H54 (cell line): Measurements from ENCODE around the gene CDK14.
"Not testable (repeated sequence)": the region's sequence is repeated elsewhere in the genome, so short reads cannot be mapped to it uniquely, and the experiment has no call there.

Experiments used
- DNase-seq: peaks from one replicate; pipeline ENCODE4 v3.0.0; 2011; ENCODE audit warnings: low spot score, mixed read lengths; ENCODE audit not compliant: insufficient read length
- FAIRE-seq: peaks from 3 replicates; lab custom pipeline; 2011; peaks lifted over from hg19 to GRCh38; lab: Jason Lieb, UNC
- POLR2A ChIP-seq: IDR thresholded peaks from 2 replicates; pipeline ENCODE4 v1.6.1; 2011; ENCODE audit warnings: low read depth, mild to moderate bottlenecking, low read length

The CDK14 gene

DNA sequence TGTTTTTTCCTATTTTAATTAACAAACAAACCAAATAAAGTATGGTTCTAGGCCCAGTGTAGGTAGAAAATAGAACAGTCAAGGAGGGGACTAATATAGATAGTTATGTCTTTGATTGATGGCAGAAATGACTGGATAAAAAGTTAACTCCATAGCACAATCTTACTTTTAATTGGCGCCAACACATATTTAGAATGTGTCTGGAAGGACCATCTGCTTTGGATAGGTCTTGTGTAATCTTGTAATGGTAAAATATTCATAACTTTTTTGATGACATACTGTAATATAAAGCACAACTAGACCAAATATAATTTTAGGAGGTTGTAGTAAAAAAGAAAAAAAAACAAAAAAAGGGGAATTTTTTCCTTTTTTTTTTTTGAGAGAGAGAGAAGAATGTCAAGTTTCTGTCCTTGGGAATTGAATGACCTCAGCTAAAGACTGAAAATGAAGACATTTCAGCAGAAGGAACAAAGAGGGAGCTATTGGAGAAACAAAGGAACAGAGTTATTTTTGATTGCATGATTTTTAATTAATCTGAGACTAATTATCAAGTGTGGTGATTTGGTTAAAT lies 193.7 kb downstream of the CDK14 start:
- DNase-seq (no peak), FAIRE-seq (no peak)
- TF ChIP-seq POLR2A: no peak

DNA sequence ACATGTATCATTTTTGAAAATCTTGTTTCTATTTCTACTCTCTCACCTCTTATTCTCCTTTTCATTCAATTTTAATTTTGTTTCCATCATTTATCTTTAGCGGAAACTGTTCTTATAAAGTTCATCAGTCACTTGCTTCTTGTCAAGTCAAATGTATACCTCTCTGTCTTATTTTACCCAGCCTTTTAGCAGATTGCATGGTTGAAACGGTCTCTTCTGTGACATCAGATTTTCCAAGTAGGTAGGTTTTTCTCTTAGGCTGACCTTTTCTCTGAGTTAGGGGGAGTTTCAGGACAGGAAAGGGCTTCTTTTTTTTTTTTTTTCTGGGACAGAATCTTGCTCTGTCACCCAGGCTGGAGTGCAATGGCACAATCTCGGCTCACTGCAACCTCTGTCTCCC lies 195.5 kb downstream of the CDK14 start:
- FAIRE-seq (no peak), DNase-seq (no peak)
- no peak for TF ChIP-seq POLR2A

DNA sequence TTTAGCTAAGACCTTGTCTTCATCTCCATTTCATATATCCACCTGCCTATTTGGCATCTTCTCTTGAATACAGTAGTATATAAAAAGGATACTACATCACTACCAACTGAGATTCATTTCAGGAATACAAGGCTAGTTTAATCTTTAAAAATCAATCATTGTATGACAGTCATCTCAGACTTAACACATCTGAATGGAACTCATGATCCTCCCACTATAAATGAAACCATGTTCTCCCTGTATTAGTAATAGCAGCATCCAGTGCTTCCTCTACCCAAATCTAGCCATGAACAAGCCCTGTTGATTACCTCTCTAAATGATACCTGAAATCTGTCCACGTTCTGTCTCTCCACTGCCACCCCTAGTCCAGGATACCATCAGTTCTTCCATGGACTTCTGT lies 196.2 kb downstream of the CDK14 start:
- no peak for FAIRE-seq
- no peak for TF ChIP-seq POLR2A

DNA sequence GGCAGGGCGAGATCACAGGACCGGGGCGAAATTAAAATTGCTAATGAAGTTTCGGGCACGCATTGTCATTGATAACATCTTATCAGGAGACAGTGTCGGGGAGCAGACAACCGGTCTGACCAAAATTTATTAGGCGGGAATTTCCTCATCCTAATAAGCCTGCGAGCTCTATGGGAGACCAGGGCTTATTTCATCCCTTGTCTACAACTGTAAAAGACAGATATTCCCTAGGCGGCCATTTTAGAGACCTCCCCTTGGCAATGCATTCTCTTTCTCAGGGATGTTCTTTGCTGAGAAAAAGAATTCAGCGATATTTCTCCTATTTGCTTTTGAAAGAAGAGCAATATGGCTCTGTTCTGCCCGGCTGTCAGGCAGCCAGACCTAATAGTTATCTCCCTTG lies 198.1 kb downstream of the CDK14 start:
- not testable (repeated sequence) for DNase-seq, FAIRE-seq

More for the DNA sequence above, 196.2 kb downstream of the CDK14 start:
- no peak for DNase-seq

DNA sequence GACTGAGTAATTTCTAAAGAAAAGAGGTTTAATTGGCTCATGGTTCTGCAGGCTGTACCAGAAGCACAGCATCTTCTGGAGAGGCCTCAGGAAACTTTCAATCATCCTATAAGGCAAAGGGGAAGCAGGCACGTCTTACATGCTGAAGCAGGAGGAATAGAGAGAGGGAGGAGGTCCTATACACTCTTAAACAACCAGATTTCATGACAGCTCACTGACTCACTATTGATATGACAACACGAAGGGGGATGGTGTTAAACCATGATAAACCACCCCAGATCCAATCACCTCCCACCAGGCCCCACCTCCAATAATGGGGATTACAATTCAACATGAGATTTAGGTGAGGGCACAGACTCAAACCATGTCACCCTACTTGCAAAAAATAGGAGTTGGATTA lies 201.5 kb downstream of the CDK14 start:
- DNase-seq (no peak), FAIRE-seq (no peak)
- TF ChIP-seq POLR2A: no peak

DNA sequence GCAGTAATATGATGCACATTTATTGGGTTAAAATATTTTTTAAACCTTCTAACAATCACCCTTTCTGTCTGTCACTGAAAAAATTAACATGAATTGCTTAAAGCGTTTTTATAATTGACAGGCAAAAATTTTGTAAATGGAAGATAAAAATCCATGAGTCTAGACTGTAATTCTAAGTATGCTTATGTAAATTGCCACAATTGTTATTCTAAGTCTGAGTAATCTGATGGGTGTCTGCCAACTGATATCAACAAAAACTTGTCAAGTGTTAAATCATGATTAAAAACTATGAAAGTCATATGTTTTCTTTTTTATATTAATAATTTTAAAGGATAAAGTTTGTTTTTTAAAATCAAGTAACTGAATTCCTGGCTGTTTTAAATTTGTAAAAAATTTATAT lies 208.2 kb downstream of the CDK14 start:
- DNase-seq: no peak
- no peak for TF ChIP-seq POLR2A
- FAIRE-seq: no peak

DNA sequence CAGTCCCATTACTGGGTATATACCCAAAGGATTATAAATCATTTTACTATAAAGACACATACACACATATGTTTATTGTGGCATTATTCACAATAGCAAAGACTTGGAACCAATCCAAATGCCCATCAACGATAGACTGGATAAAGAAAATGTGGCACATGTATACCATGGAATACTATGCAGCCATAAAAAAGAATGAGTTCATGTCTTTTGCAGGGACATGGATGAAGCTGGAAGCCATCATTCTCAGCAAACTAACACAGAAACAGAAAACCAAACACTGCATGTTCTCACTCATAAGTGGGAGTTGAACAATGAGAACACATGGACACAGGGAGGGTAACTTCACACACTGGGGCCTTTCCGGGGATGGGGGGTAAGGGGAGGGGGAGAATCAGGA lies 219.4 kb downstream of the CDK14 start:
- DNase-seq, FAIRE-seq: not testable (repeated sequence)

DNA sequence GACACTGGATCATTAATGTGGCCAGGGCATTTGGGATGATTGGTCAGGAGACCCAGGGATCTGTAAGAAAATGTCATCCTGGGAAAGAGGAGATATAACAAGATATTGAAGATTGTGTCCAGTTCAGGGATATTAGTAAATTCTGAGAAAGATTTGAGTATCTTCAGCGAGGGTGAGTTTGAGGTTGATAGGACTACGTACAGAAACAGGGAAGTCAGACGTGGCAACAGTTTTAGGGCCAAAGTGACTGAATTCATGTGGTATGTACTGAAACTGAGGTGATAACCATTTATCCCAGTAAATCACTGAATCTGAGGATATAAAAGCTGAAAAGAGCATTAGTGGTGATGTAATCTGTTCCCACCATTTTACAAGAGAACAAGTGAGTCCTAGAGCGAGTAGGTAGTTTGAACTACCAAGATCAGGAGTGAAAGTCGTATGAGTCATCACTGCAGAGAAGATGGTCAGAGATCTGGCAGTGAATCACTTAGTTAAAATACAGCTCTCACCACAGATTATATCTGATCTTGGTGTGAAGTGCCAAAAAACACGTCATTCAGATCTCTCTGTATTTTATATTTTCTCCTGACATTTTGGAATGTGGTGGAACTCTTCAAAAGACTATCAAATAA lies 220.5 kb downstream of the CDK14 start:
- peak; percentile 97 for FAIRE-seq
- no peak for TF ChIP-seq POLR2A
- peak; percentile 35 for DNase-seq

DNA sequence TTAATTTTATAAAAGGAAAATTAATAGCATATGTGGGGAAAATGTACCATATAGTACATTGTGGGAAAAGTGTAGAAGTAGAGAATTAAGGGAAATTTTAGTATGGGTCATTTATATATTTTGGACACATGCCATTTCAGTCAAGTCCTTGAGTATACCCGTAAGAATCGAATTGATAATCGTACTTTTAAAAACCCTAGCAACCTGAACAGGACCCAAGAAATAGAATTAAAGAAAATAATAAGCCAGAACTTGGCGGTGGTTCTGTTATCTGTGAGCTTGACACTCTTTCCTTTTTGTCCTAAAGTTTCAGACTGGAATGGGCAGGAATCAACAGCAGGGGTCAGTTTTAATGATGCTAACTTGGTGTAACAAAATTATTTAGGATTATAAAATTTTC lies 221.0 kb downstream of the CDK14 start:
- FAIRE-seq (no peak), DNase-seq (no peak)
- TF ChIP-seq POLR2A: no peak

DNA sequence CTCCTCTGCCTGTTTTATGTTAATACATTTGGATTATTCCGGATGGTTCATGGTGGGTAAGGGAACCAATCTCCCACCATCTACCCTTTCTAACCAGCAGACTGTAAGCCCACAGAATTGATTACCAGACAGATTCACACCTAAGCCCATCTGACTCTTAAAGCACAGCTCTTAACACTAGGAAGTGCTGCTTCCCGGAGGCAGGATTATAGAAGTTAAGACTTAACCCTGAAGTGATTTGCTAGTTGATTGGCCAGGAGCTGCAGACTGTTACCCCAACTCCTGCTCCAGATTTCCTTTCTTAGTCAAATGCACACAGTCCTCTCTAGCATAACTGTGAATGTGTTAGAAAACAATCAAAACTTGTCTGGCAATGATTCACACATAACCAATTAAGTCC lies 221.7 kb downstream of the CDK14 start:
- DNase-seq (no peak), FAIRE-seq (no peak)
- TF ChIP-seq POLR2A: no peak

DNA sequence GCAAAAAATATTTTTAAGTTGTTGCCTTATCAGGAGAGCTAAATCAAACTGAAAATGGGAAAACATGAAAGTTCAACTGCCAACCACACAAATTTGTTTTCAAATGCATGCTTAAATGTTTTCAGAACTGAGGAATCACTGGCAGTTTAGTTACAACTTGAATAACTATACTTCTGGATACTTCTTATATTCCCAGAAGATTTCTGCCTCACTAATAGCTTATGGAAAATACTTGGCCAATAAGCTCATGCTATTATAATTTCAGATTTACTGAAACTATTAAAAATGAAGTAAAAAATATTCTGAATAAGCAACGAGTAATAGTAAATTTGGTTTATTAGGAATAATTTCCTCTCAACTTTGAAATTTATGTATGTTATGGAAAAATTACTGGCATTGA lies 222.2 kb downstream of the CDK14 start:
- DNase-seq: no peak
- FAIRE-seq: no peak

DNA sequence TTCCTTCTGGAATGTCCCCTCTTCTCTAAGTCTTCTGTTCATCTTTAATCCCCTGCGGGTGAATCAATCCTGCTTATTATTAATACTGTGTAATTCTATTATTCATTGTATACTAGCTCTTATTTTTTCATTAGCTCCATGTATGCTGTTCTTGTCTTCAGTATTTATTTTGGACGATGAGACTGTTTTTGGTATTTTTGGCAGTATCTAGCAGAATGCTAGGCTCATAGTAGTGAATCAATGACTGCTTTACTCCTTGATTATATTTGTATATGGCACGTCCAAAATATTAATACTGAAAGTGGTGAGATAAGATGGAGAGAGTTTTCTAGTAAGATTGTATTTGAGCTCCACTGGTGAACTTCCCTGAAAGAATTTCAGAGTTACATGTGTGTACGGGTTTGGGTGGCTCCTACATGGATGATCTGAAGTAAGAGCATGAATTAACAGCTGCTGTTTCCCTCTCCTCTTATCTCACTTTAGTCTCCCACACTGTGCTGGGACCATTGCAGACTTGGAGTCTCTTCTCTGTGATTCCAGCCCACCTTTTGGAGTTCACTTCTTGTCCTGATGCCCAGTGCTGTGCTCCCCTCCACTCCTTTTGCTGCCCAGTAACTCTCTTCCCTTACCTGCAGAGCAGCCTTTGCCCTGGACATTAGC lies 226.0 kb downstream of the CDK14 start:
- no peak for TF ChIP-seq POLR2A
- no peak for DNase-seq
- FAIRE-seq: no peak

More for the DNA sequence above, 222.2 kb downstream of the CDK14 start:
- TF ChIP-seq POLR2A: no peak

DNA sequence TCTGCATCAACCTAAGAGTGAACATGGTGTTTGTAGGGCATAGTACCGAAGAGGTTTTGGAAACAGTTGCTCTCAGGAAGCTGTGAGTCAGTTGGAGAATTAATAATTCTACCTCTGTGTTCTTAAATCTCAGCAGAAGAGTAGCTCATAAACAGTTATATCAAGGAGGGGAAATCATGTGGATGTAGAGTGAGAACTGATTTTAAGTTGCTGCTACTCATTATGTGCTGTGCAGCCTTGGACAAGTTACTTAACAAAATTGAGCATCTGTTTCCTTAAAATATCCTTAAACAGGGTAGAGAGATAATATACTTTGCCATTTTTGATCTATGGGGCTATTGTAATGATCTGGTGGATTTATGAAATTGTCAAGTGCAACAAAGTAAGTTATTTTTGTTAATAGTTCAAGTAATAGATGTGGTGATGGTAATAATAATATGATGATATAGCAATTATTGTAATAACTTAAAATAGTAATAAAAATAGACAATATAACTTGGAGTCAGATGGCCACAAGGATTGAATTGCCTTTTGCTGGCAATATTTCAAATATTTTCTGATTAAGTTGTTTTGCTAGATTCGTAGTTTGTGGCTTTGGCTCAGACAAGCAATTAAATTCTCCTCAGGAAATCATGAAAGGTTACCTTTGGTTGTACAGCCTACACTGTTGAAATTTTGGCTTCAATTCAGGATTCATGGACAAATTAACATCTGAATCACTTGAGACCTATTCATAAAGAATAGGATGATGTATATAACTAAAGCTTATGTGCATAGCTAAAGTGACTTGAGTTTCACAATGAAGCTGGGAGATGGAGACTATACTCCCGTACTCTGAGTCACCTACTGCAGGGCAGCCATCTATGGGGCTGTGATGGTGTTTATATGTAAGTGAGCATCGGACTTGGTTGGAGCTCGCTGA lies 228.5 kb downstream of the CDK14 start:
- DNase-seq: no peak
- FAIRE-seq: peak; percentile 80
- TF ChIP-seq POLR2A: no peak

DNA sequence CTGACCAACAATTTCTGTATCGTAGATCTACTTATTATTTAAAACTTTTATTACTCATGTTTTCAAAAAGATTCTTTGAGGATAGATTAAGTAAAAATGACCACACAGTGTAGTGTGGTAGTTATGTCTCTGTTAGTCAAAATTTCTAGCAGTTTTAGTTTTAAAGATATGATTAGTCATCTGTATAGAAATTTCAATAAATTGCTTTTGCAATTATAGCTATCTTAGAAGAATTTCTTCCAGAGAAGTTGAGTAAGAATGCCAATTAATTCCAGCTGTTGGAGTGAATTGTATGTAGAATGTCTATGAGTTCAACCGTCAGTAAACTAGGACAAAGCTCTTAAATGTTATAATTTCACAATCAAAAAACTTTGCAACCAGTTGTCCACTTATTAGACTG lies 229.7 kb downstream of the CDK14 start:
- DNase-seq: no peak
- no peak for TF ChIP-seq POLR2A
- no peak for FAIRE-seq

DNA sequence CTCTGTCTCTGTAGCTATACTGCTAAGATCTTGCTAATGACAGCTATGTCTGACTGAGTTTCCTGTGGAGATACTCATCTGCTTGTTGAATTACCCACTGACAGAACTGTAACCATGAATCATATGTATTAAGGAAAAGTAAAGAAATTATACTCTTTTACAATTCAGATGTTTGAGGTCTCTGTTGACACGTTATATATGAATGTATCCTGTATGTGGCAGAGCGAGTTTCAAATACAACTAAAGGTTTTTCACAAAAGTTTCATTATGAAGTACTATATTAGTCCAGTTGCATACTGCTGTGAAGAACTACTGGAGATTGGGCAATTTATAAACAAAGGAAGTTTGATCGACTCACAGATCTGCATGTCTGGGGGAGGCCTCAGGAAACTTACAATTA lies 232.5 kb downstream of the CDK14 start:
- TF ChIP-seq POLR2A: no peak
- FAIRE-seq: no peak
- DNase-seq: no peak
